RWPE1 (cell line): Measurements from ENCODE around the gene STK24.

Experiments used
- CTCF ChIA-PET: fragments of 350-600 bp; sonication (Branson Sonifier 250); formaldehyde crosslinking; extraction: SDS; loops from one replicate; lab custom pipeline; 2021; lab: Yijun Ruan, JAX
- POLR2A ChIA-PET: fragments of 400-600 bp; formaldehyde crosslinking; extraction: SDS; loops from one replicate; lab custom pipeline; 2020; ENCODE audit warnings: antibody characterized with exemption; ENCODE audit not compliant: low non-redundant PET; lab: Yijun Ruan, JAX
- DNase-seq: peaks from one replicate; pipeline ENCODE4 v3.0.0; 2012; ENCODE audit warnings: low spot score
- H3K27ac ChIP-seq: fragments of 450-650 bp; 2 replicates; pipeline ENCODE4 v1.5.1; 2017
- TF ChIP-seq, protein P1 (sequence below): fragments of 450-650 bp; conservative IDR thresholded peaks from 2 replicates; pipeline ENCODE4 v1.5.1; 2017; ENCODE audit warnings: low read depth, mild to moderate bottlenecking

STK24 gene

DNA sequence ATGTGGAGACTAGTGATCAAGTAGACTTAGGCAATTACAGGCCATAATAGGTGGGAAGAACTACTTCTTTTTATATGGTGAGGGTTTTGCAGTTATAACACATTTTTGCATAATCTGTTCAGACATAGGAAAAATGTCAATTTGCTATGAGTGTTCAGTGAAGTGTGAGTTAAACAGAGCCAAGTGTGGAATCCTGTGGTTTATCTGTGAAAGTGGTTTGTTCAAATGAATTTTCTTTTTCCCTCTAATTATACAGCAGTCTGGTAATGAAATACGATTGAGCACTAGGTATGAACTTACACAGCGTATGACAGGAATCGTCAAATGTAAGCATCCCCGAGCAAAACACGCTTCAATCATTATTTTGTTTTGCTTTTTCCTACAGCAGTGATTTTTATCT, 178.3 kb downstream of the STK24 start:
- H3K27ac ChIP-seq: no peak overlapping the region
- ChIA-PET POLR2A (no interaction called here), CTCF (no interaction called here)
- TF ChIP-seq, protein P1, sequence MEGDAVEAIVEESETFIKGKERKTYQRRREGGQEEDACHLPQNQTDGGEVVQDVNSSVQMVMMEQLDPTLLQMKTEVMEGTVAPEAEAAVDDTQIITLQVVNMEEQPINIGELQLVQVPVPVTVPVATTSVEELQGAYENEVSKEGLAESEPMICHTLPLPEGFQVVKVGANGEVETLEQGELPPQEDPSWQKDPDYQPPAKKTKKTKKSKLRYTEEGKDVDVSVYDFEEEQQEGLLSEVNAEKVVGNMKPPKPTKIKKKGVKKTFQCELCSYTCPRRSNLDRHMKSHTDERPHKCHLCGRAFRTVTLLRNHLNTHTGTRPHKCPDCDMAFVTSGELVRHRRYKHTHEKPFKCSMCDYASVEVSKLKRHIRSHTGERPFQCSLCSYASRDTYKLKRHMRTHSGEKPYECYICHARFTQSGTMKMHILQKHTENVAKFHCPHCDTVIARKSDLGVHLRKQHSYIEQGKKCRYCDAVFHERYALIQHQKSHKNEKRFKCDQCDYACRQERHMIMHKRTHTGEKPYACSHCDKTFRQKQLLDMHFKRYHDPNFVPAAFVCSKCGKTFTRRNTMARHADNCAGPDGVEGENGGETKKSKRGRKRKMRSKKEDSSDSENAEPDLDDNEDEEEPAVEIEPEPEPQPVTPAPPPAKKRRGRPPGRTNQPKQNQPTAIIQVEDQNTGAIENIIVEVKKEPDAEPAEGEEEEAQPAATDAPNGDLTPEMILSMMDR: no peak
- no peak for DNase-seq

DNA sequence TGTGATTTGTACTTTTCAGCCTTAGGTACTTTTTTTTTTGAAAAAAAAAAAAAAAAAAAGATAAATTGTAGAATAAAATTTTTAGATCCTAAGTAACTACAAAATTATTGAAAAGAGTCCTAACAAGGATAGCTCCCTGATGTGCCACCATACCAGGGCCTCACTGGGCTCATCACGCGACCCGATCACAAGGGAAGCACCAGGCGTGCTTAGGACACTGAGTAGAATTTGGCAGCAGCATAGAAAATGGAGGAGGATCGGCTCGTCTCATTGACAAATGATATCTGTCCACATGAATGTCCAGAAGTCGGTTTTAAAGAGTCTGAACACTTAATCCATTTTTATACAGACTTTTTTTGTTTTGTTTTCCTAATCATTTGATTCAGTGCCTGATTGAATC, 179.0 kb downstream of the STK24 start:
- POLR2A ChIA-PET: no interaction called here
- DNase-seq: no peak
- TF ChIP-seq, protein P1: no peak
- H3K27ac ChIP-seq: no peak overlapping the region
- CTCF ChIA-PET: interaction anchor here (0.6 kb wide), 2 partner anchors 9 to 274 kb away, joined by 3 to 4 read pairs; no protein-coding TSS in a partner anchor

DNA sequence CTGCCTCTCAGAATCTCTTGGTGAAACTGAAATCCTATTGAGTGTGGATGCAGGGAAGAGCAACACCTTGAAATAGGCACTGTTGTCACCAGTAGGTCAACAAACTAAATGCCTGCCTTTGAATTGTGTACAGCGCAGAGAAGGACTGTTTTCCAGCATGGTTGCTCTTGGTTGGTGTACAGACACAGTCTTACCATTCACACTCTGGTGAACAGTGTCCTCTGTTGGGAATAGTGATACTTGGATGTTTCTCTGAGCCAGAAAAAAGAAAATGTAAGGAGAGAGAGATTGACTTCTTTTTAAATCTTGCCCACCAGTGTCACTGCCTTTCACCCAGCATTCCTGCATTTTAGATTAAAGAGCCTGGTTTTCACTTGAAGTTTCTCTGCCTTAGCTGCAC, 179.7 kb downstream of the STK24 start:
- H3K27ac ChIP-seq: no peak overlapping the region
- no peak for DNase-seq
- CTCF ChIA-PET: no interaction called here
- TF ChIP-seq, protein P1: no peak
- POLR2A ChIA-PET: no interaction called here

DNA sequence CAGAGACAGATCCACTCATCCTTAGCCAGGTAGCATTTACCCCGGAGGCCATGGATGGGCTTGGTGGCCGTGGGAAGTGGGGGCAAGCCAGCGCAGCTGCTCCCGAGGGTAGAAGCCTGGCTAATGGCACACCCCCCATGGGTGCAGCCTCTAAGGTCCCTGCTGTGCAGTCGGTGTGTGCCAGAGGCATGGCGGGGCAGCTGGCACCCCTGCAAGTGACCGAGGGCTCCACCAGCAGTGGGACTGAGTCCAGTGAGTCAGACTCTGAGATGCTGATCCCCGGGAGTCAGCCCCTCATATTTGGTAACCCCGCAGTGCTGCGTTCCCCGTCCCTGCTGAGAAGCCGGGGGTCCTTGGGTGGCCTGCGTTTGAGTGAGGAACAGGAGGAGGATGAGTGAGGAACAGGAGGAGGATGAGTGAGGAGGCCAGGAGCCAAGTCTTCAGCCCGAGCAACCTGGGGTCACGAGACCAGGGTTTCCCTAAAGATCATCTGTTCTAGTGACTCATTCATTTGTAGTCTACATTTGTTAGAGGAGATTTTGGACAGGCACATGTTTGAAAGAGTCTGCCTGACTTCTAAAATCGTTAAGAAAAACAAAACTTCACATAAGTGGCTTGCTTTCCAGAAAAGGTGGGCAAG, 180.7 kb downstream of the STK24 start:
- DNase-seq: no peak
- POLR2A ChIA-PET: no interaction called here
- H3K27ac ChIP-seq: no peak overlapping the region
- CTCF ChIA-PET: no interaction called here
- TF ChIP-seq, protein P1: no peak
